Liver (tissue), 9 donors: ENCODE data around the gene CLMN. TPM values are rescaled to one million over a fixed set of nuclear protein-coding genes. Genes with fewer than 3 reads are reported as not detected.

Source experiments
- DNase-seq: peaks from one replicate; pipeline ENCODE4 v3.0.0-alpha.2; 2017; ENCODE audit warnings: low spot score
- H3K27ac ChIP-seq, 2 donors: one replicate each; pipeline ENCODE4 v1.7.0; 2013; ENCODE audit warnings: inconsistent platforms in 2 of 2, low read length in 2 of 2, control low read depth in 1 of 2, low read depth in 1 of 2, mild to moderate bottlenecking in 1 of 2
- H3K27me3 ChIP-seq, 4 donors: one replicate each; pipeline versions ENCODE4 v1.6.1 to v1.7.0; 2013; ENCODE audit warnings: low read length in 3 of 4, inconsistent platforms in 1 of 4, mild to moderate bottlenecking in 1 of 4, moderate library complexity in 1 of 4; ENCODE audit not compliant: control insufficient read depth in 4 of 4, insufficient read depth in 4 of 4
- H3K36me3 ChIP-seq, 4 donors: one replicate each; pipeline versions ENCODE4 v1.6.1 to v1.7.0; 2013; ENCODE audit warnings: low read length in 3 of 4, mild to moderate bottlenecking in 3 of 4, low read depth in 1 of 4, moderate library complexity in 1 of 4; ENCODE audit not compliant: control insufficient read depth in 4 of 4, insufficient read depth in 3 of 4
- H3K4me1 ChIP-seq, 4 donors: one replicate each; pipeline versions ENCODE4 v1.6.1 to v1.7.0; 2013; ENCODE audit warnings: low read length in 3 of 4, mild to moderate bottlenecking in 3 of 4, moderate library complexity in 1 of 4; ENCODE audit not compliant: control insufficient read depth in 4 of 4, insufficient read depth in 4 of 4
- H3K4me3 ChIP-seq, 3 donors: one replicate each; pipeline versions ENCODE4 v1.6.1 to v1.7.0; 2013; ENCODE audit warnings: low read length in 3 of 3, control low read depth in 1 of 3, low read depth in 1 of 3, mild to moderate bottlenecking in 1 of 3
- H3K9ac ChIP-seq, 2 donors: one replicate each; pipeline ENCODE4 v1.7.0; 2013; ENCODE audit warnings: low read length in 2 of 2, mild to moderate bottlenecking in 2 of 2, moderate library complexity in 2 of 2, control low read depth in 1 of 2, low read depth in 1 of 2
- H3K9me3 ChIP-seq, 4 donors: one replicate each; pipeline versions ENCODE4 v1.6.1 to v1.7.0; 2013; ENCODE audit warnings: low read length in 3 of 4; ENCODE audit not compliant: control insufficient read depth in 4 of 4
- ATF3 ChIP-seq: IDR thresholded peaks from 2 replicates; pipeline ENCODE4 v1.6.1; 2016; ENCODE audit warnings: antibody characterized with exemption
- CTCF ChIP-seq: fragments of 150-350 bp; IDR thresholded peaks from 2 replicates; pipeline ENCODE4 v1.5.1; 2017; ENCODE audit warnings: improper control_type of control experiment, low read depth, low read length; ENCODE audit not compliant: missing input control
- EGR1 ChIP-seq, 2 donors: IDR thresholded peaks; 2 replicates each; pipeline ENCODE4 v1.6.1; 2016 to 2018; ENCODE audit warnings: antibody characterized with exemption in 2 of 2, low read depth in 2 of 2
- FOXA1 ChIP-seq: IDR thresholded peaks from 2 replicates; pipeline ENCODE4 v1.6.1; 2016; ENCODE audit warnings: antibody characterized with exemption
- FOXA2 ChIP-seq: IDR thresholded peaks from 2 replicates; pipeline ENCODE4 v1.6.1; 2016; ENCODE audit warnings: antibody characterized with exemption
- HNF4A ChIP-seq, 2 donors: conservative IDR thresholded peaks; 2 replicates each; pipeline ENCODE4 v1.6.1; 2016; ENCODE audit warnings: antibody characterized with exemption in 2 of 2, mild to moderate bottlenecking in 2 of 2
- JUND ChIP-seq, 2 donors: IDR thresholded peaks; 2 replicates each; pipeline ENCODE4 v1.6.1; 2016; ENCODE audit warnings: antibody characterized with exemption in 2 of 2
- MAX ChIP-seq: IDR thresholded peaks from 2 replicates; pipeline ENCODE4 v1.6.1; 2016; ENCODE audit warnings: antibody characterized with exemption
- RAD21 ChIP-seq, 2 donors: IDR thresholded peaks; 2 replicates each; pipeline ENCODE4 v1.6.1; 2016; ENCODE audit warnings: antibody characterized with exemption in 2 of 2, mild to moderate bottlenecking in 2 of 2
- REST ChIP-seq: IDR thresholded peaks from 2 replicates; pipeline ENCODE4 v1.6.1; 2016; ENCODE audit warnings: antibody characterized with exemption, mild to moderate bottlenecking
- SP1 ChIP-seq: IDR thresholded peaks from 2 replicates; pipeline ENCODE4 v1.6.1; 2018; ENCODE audit warnings: antibody characterized with exemption, mild to moderate bottlenecking
- TAF1 ChIP-seq: conservative IDR thresholded peaks from 2 replicates; pipeline ENCODE4 v1.6.1; 2016; ENCODE audit warnings: antibody characterized with exemption, mild to moderate bottlenecking
- YY1 ChIP-seq: IDR thresholded peaks from 2 replicates; pipeline ENCODE4 v1.6.1; 2016; ENCODE audit warnings: antibody characterized with exemption, mild to moderate bottlenecking
- ZBTB33 ChIP-seq: IDR thresholded peaks from 2 replicates; pipeline ENCODE4 v1.6.1; 2016; ENCODE audit warnings: antibody characterized with exemption
- WGBS: extraction: QIAGEN DNeasy Blood & Tissue Kit; methylation state at CpG from one replicate; pipeline ENCODE4 v1.1.7; 2013; 5-methylcytosine and 5-hydroxymethylcytosine counted together
- polyA plus RNA-seq, 2 donors: library from polyadenylated mRNA; stranded (reverse) in 1 of 2; unstranded in 1 of 2; fragments of 200-250 nt in 1 of 2; fragments of >200 nt in 1 of 2; fragmentation: Nextera tagmentation in 1 of 2; extraction: Ambion mirVana in 1 of 2; gene quantifications; one replicate each; pipeline versions ENCODE4 v1.2.1 to v1.2.3, GENCODE V29; 2013 to 2015
- total RNA-seq, 2 donors: library from RNA; depleted of rRNA; stranded (reverse); fragments of >200 nt; gene quantifications; one replicate each; pipeline ENCODE4 v1.2.3, GENCODE V29; 2014
- donor health status: healthy.
- donor health status: healthy.
- donor health status: healthy.
- donor health status: healthy.
- donor health status: healthy.

Gene CLMN
- total and polyA plus RNA-seq, 4 donors, result 6.0 to 41.1 (median 24.1) TPM

- Histone ChIP-seq H3K36me3 (no peaks in the 10 kb centered on the region), H3K27ac (no peak overlapping the region), H3K4me1 (peaks cover 0 to 32% (median 13%) of the 10 kb centered on the region in 4 donors), H3K27me3 (no peaks in the 10 kb centered on the region), H3K9me3 (no peaks in the 10 kb centered on the region), H3K4me3 (no peak overlapping the region), H3K9ac (no peak overlapping the region)
- TF ChIP-seq CTCF (no peak), FOXA2 (no peak), TAF1 (no peak), FOXA1 (no peak), RAD21 (IDR thresholded peaks at IDR 0.05) (no peak), ZBTB33 (no peak), REST (no peak), SP1 (no peak)
- WGBS, result 93% methylated on average over 5 of the region's 5 CpGs
- no peak for DNase-seq
These were observed 18.7 kb upstream of the CLMN start for GRCh38 chr14:95338436-95338835.

GRCh38 chr14:95337041-95337595, 17.4 kb upstream of the CLMN start:
- Histone ChIP-seq H3K4me1 (peaks cover 5 to 41% (median 18%) of the 10 kb centered on the region in 4 donors), H3K9me3 (no peaks in the 10 kb centered on the region), H3K36me3 (no peaks in the 10 kb centered on the region), H3K4me3 (no peak overlapping the region), H3K9ac (no peak overlapping the region), H3K27me3 (no peaks in the 10 kb centered on the region), H3K27ac (no peak overlapping the region)
- WGBS, result 85% methylated on average over 10 of the region's 10 CpGs
- DNase-seq, result no peak
- TF ChIP-seq FOXA2, result no peak
- no peak for TF ChIP-seq TAF1
- no peak for TF ChIP-seq MAX
- no peak for TF ChIP-seq JUND (IDR thresholded peaks at IDR 0.05)
- no peak for TF ChIP-seq RAD21 (IDR thresholded peaks at IDR 0.05)
- TF ChIP-seq ATF3, result no peak
- no peak for TF ChIP-seq FOXA1
- TF ChIP-seq YY1, result no peak
- TF ChIP-seq ZBTB33, result no peak
- no peak for TF ChIP-seq REST
- TF ChIP-seq HNF4A (conservative IDR thresholded peaks at IDR 0.05), result no peak
- no peak for TF ChIP-seq EGR1 (IDR thresholded peaks at IDR 0.05; ENCODE audit: low read depth in 2 of 2)
- no peak for TF ChIP-seq CTCF
